Fibroblast of lung (primary cell): ENCODE measurements around the gene SPPL3.

Experiments used
- EZH2 ChIP-seq: IDR thresholded peaks from 2 replicates; pipeline ENCODE4 v1.5.1; 2012; ENCODE audit warnings: low read length, control low read depth, mild to moderate bottlenecking; ENCODE audit errors: missing control alignments
- TF ChIP-seq, protein P1 (sequence below), 2 donors: IDR thresholded peaks in 1 of 2; conservative IDR thresholded peaks in 1 of 2; 1 replicate in 1 of 2; 2 replicates in 1 of 2; pipeline ENCODE4 v1.5.1; 2011 to 2012; ENCODE audit warnings: low read length in 2 of 2, control low read depth in 1 of 2, inconsistent platforms in 1 of 2, low read depth in 1 of 2, mild to moderate bottlenecking in 1 of 2

DNA sequence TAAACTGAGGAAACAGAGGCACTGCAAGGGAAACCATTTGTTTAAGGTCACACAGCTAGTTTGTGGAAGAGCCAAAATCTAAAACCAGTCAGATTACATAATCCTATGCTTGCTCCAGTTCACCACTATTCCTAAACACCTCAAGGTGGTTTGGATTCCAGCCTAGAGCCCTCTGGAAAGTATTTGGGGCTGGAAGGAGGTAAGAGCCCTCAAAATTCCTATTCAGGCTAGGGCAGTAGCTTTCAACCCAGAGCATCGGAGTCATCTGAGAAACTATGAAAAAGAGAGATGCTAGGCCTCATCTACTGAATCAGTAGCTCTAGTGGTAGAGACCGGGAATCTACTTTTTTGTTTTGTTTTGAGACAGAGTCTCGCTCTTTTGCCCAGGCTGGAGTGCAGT is 16.0 kb upstream of the SPPL3 start:
- TF ChIP-seq, protein P1, sequence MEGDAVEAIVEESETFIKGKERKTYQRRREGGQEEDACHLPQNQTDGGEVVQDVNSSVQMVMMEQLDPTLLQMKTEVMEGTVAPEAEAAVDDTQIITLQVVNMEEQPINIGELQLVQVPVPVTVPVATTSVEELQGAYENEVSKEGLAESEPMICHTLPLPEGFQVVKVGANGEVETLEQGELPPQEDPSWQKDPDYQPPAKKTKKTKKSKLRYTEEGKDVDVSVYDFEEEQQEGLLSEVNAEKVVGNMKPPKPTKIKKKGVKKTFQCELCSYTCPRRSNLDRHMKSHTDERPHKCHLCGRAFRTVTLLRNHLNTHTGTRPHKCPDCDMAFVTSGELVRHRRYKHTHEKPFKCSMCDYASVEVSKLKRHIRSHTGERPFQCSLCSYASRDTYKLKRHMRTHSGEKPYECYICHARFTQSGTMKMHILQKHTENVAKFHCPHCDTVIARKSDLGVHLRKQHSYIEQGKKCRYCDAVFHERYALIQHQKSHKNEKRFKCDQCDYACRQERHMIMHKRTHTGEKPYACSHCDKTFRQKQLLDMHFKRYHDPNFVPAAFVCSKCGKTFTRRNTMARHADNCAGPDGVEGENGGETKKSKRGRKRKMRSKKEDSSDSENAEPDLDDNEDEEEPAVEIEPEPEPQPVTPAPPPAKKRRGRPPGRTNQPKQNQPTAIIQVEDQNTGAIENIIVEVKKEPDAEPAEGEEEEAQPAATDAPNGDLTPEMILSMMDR (conservative IDR thresholded peaks at IDR 0.05 in 1 of 2, IDR thresholded peaks at IDR 0.05 in 1 of 2; ENCODE audit: low read depth in 1 of 2, low read length in 2 of 2), result no peak
- TF ChIP-seq EZH2, result no peak
